D721Med (cell line): Measurements from ENCODE around the gene P3H2.

Source experiments
- DNase-seq: peaks from one replicate; pipeline ENCODE4 v3.0.0; 2011; ENCODE audit warnings: low spot score; ENCODE audit not compliant: insufficient read length
- FAIRE-seq: peaks from 2 replicates; lab custom pipeline; 2011; peaks lifted over from hg19 to GRCh38; lab: Jason Lieb, UNC
- TF ChIP-seq, protein P1 (sequence below): IDR thresholded peaks from 2 replicates; pipeline ENCODE4 v1.5.1; 2012; ENCODE audit warnings: mild to moderate bottlenecking, control low read depth; ENCODE audit not compliant: insufficient read depth; ENCODE audit errors: missing control alignments

P3H2 gene

DNA sequence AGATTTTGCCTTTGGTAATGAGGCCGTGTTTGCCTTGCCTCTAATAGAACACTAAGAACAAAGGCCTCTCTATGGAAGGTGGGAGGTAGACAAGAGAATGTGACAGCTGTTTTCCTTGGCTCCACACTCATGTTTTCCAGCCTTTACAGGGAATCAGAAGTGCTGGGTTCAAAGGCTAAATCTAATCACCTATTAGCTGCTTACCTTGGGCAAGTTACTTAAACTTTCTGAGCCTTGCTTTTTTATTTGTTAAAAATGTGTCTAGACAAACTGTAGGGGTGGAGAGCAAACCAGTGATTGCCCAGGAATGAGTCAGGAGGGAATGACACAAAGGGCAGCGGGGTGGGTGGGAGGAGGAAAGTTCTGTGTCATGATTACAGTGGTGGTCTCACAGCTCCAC, 179.0 kb downstream of the P3H2 start:
- FAIRE-seq (no peak), DNase-seq (no peak)
- TF ChIP-seq, protein P1, sequence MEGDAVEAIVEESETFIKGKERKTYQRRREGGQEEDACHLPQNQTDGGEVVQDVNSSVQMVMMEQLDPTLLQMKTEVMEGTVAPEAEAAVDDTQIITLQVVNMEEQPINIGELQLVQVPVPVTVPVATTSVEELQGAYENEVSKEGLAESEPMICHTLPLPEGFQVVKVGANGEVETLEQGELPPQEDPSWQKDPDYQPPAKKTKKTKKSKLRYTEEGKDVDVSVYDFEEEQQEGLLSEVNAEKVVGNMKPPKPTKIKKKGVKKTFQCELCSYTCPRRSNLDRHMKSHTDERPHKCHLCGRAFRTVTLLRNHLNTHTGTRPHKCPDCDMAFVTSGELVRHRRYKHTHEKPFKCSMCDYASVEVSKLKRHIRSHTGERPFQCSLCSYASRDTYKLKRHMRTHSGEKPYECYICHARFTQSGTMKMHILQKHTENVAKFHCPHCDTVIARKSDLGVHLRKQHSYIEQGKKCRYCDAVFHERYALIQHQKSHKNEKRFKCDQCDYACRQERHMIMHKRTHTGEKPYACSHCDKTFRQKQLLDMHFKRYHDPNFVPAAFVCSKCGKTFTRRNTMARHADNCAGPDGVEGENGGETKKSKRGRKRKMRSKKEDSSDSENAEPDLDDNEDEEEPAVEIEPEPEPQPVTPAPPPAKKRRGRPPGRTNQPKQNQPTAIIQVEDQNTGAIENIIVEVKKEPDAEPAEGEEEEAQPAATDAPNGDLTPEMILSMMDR = no peak

DNA sequence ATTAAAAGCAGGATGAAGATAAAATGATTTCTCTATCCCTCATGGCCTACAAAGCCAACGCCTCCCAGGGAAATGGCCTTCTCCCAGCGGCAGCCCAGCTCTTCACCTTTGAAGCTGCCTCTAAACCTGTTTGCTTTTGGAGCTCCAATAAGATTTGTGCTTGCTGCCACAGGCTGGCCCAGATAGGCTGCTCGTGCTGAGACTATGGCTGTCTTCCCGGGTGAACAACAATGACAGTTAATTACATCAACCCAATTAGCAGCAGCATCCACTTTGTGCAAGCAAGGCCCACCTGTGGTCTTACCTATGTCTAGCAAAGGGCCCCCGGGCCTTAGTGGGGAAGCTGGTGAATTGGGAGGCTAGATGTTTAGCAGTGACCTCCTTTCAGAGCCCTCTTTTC, 179.6 kb downstream of the P3H2 start:
- DNase-seq (no peak), FAIRE-seq (no peak)
- TF ChIP-seq, protein P1 = no peak

DNA sequence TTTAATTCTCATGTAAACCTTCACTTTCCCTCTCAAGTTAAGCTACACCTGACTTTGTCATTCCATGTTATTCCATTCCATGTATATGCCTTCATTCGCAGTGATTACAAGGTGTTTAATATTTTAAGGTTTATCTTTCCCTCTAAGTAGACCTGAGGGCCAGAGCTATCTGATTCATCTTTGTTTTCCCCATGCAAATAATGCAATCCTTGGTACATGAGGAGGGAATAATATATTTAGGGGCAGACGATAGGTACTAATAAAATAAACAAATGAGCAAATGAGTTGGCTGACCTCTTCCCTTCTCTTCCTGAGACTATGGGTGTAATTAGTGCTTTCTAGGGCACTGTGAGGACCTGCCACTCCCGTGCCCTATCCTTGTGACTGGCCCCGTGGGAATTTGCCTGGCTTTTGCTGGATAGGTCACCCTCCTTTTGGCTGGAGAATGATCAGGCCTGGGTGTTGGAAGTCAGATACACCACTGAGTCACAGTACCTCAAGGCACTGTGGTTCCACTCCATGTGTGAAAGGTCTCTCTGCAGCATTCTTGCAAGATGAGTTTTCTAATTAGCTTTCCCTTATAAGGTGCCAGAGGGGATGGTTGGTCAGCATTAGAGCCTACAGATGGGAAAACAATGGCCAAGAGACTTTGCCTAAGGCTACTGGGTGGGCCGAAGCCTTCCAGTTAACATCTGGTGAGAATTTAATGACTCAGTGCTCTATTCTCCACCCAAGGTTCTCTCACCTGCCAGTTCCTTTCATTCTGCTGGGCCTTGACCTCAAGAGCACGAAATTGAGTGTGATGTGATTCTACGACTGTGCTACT, 183.2 kb downstream of the P3H2 start:
- DNase-seq (no peak), FAIRE-seq (no peak)
- TF ChIP-seq, protein P1 = no peak

DNA sequence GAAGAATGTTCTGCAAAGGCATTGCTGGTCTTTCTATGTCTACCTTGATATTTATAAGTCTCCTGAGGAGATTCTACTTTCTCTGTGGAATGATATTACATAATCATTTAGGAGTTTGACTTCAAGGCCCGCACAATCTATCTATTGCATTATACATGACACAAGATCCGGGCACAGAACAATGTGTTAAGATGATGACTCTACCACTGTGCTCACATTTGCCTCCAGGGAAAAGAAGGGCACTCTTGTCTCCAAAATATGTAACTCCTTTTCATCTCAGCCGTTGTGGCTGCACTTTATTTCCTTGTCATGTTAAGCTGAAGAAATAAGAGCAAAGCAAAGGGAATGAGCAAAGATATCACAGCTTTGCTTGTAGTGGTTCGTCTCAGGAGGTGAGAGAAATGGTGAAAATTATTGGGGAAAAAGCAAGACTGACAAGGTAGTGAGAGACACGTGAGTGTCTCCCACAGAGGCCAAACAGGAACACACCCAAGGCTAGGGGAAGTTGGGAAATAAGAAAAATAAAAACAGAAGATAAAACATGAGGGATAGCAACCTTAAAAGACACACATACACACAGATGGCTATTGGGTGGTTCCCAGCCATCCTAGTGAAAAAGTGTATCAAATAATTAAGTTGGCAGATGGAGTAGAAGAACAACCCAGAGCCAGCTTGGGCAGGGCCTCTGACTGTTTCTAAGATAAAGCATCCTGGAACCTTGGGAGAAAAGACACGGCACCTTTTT, 184.3 kb downstream of the P3H2 start:
- DNase-seq (no peak), FAIRE-seq (no peak)
- TF ChIP-seq, protein P1 = no peak

DNA sequence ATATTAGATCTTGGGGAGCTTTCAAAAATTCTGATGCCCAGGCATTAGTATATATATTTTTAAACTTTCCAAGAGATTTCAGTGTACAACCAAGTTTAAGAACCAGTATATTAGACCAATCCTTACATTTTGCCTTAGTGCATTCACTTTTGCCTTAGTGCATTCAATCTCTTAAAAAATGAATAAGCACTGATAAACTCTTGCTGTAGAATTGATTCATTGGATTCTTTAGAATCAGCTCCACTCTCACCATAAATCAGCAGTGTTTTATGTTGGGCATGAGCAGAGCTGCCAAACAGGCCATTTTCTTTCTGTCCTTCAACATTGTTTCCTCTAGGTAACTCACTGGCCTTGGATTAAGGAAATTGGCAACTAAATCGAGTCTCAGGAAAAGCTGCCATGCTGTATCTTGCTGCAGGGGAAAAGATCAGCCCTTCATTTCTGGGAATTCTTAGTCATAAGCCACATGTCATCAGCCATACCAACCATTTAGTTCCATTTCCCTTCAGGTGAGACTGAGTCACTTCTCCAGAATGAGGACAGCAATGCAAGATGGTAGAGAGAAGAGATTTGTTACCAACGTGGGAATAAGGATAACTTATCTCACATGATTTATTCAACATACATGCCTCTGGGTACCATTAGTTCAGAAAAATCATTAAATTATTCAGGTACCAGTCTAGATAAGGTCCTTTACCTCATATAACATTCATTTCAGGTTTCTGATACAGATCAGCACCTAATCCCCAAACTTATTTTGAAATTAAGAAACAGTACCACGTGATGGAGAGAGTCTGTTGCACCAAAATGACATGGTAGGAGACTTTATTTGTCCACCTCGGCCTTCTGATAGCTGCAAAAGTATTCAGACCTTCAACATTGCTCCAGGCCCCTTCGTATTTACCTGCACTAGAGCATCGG, 192.5 kb downstream of the P3H2 start:
- no peak for FAIRE-seq
- TF ChIP-seq, protein P1 = no peak
- no peak for DNase-seq

DNA sequence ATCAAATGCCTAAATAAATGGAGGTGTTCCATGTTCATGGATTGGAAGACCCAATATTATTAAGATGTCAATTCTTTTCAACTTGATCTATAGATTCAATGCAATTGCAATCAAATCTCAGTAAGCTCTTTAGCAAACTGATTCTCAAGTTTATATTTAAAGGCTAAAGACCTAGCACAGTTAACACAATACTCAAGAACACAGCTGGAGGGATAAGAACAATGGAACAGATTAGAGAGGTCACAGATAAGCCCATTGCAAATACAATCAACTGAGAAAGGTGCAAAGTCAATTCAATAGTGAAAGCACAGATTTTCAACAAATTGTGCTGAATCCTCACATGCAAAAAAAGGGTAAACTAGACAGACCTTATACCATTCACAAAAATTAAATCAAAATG, 198.9 kb downstream of the P3H2 start:
- FAIRE-seq (no peak), DNase-seq (no peak)
- TF ChIP-seq, protein P1 = no peak
